Measurements from ENCODE around the gene PTDSS2.
A peak's percentile ranks its signal among the peaks of the same experiment; 100 is the strongest.

The PTDSS2 gene

GRCh38 chr11:446891-447290, 3.2 kb upstream of the PTDSS2 start:
- no peaks in the 10 kb centered on the region for H3K27me3 ChIP-seq (ENCODE audit: control insufficient read depth, insufficient read depth, low read length)

GRCh38 chr11:447923-448731, 2.0 kb upstream of the PTDSS2 start:
- Histone ChIP-seq H3K4me3 (ENCODE audit: low read depth, low read length) (peak overlapping the region; percentile 87), H3K9me3 (ENCODE audit: control insufficient read depth, insufficient read depth, low read length) (no peaks in the 10 kb centered on the region), H3K4me1 (ENCODE audit: control insufficient read depth, insufficient read depth, low read length) (peaks cover 2% of the 10 kb centered on the region), H3K27me3 (ENCODE audit: control insufficient read depth, insufficient read depth, low read length) (no peaks in the 10 kb centered on the region), H3K9ac (ENCODE audit: low read depth, low read length) (peak overlapping the region; percentile 37), H3K36me3 (ENCODE audit: control insufficient read depth, insufficient read depth, low read length) (peaks cover 11% of the 10 kb centered on the region)

More at GRCh38 chr11:446891-447290, 3.2 kb upstream of the PTDSS2 start:
- H3K9ac ChIP-seq (ENCODE audit: low read depth, low read length) = no peak overlapping the region
- no peaks in the 10 kb centered on the region for H3K36me3 ChIP-seq (ENCODE audit: control insufficient read depth, insufficient read depth, low read length)
- H3K9me3 ChIP-seq (ENCODE audit: control insufficient read depth, insufficient read depth, low read length) = no peaks in the 10 kb centered on the region
- no peak overlapping the region for H3K4me3 ChIP-seq (ENCODE audit: low read depth, low read length)
- peaks cover 2% of the 10 kb centered on the region for H3K4me1 ChIP-seq (ENCODE audit: control insufficient read depth, insufficient read depth, low read length)

GRCh38 chr11:450809-451451, 851 bp downstream of the PTDSS2 start:
- Histone ChIP-seq H3K4me1 (ENCODE audit: control insufficient read depth, insufficient read depth, low read length) (peaks cover 9% of the 10 kb centered on the region), H3K27me3 (ENCODE audit: control insufficient read depth, insufficient read depth, low read length) (no peaks in the 10 kb centered on the region), H3K9me3 (ENCODE audit: control insufficient read depth, insufficient read depth, low read length) (no peaks in the 10 kb centered on the region), H3K4me3 (ENCODE audit: low read depth, low read length) (peak overlapping the region; percentile 72), H3K9ac (ENCODE audit: low read depth, low read length) (peak overlapping the region; percentile 37), H3K36me3 (ENCODE audit: control insufficient read depth, insufficient read depth, low read length) (peaks cover 23% of the 10 kb centered on the region)

GRCh38 chr11:451738-452137, 1.7 kb downstream of the PTDSS2 start:
- no peaks in the 10 kb centered on the region for H3K27me3 ChIP-seq (ENCODE audit: control insufficient read depth, insufficient read depth, low read length)
- no peaks in the 10 kb centered on the region for H3K9me3 ChIP-seq (ENCODE audit: control insufficient read depth, insufficient read depth, low read length)
- peak overlapping the region; percentile 72 for H3K4me3 ChIP-seq (ENCODE audit: low read depth, low read length)
- H3K9ac ChIP-seq (ENCODE audit: low read depth, low read length) = no peak overlapping the region
- peaks cover 9% of the 10 kb centered on the region for H3K4me1 ChIP-seq (ENCODE audit: control insufficient read depth, insufficient read depth, low read length)
- peaks cover 23% of the 10 kb centered on the region for H3K36me3 ChIP-seq (ENCODE audit: control insufficient read depth, insufficient read depth, low read length)

- no peak overlapping the region for H3K9ac ChIP-seq (ENCODE audit: low read depth, low read length)
- H3K4me3 ChIP-seq (ENCODE audit: low read depth, low read length) = no peak overlapping the region
- no peaks in the 10 kb centered on the region for H3K9me3 ChIP-seq (ENCODE audit: control insufficient read depth, insufficient read depth, low read length)
- peaks cover 9% of the 10 kb centered on the region for H3K4me1 ChIP-seq (ENCODE audit: control insufficient read depth, insufficient read depth, low read length)
- peaks cover 23% of the 10 kb centered on the region for H3K36me3 ChIP-seq (ENCODE audit: control insufficient read depth, insufficient read depth, low read length)
- no peaks in the 10 kb centered on the region for H3K27me3 ChIP-seq (ENCODE audit: control insufficient read depth, insufficient read depth, low read length)
Observed at GRCh38 chr11:452203-452744, 2.2 kb downstream of the PTDSS2 start.

- Histone ChIP-seq H3K27me3 (ENCODE audit: control insufficient read depth, insufficient read depth, low read length) (no peaks in the 10 kb centered on the region), H3K4me3 (ENCODE audit: low read depth, low read length) (no peak overlapping the region), H3K9ac (ENCODE audit: low read depth, low read length) (no peak overlapping the region), H3K4me1 (ENCODE audit: control insufficient read depth, insufficient read depth, low read length) (peaks cover 9% of the 10 kb centered on the region), H3K36me3 (ENCODE audit: control insufficient read depth, insufficient read depth, low read length) (peaks cover 23% of the 10 kb centered on the region), H3K9me3 (ENCODE audit: control insufficient read depth, insufficient read depth, low read length) (no peaks in the 10 kb centered on the region)
Observed at GRCh38 chr11:452916-453527, 2.9 kb downstream of the PTDSS2 start.

GRCh38 chr11:453564-453963, 3.5 kb downstream of the PTDSS2 start:
- Histone ChIP-seq H3K4me1 (ENCODE audit: control insufficient read depth, insufficient read depth, low read length) (peaks cover 9% of the 10 kb centered on the region), H3K4me3 (ENCODE audit: low read depth, low read length) (no peak overlapping the region), H3K9ac (ENCODE audit: low read depth, low read length) (no peak overlapping the region), H3K9me3 (ENCODE audit: control insufficient read depth, insufficient read depth, low read length) (no peaks in the 10 kb centered on the region), H3K27me3 (ENCODE audit: control insufficient read depth, insufficient read depth, low read length) (no peaks in the 10 kb centered on the region), H3K36me3 (ENCODE audit: control insufficient read depth, insufficient read depth, low read length) (peaks cover 23% of the 10 kb centered on the region)

GRCh38 chr11:454043-454442, 4.0 kb downstream of the PTDSS2 start:
- Histone ChIP-seq H3K9me3 (ENCODE audit: control insufficient read depth, insufficient read depth, low read length) (no peaks in the 10 kb centered on the region), H3K4me3 (ENCODE audit: low read depth, low read length) (no peak overlapping the region), H3K9ac (ENCODE audit: low read depth, low read length) (no peak overlapping the region), H3K36me3 (ENCODE audit: control insufficient read depth, insufficient read depth, low read length) (peaks cover 23% of the 10 kb centered on the region), H3K4me1 (ENCODE audit: control insufficient read depth, insufficient read depth, low read length) (peaks cover 9% of the 10 kb centered on the region), H3K27me3 (ENCODE audit: control insufficient read depth, insufficient read depth, low read length) (no peaks in the 10 kb centered on the region)

- peaks cover 9% of the 10 kb centered on the region for H3K4me1 ChIP-seq (ENCODE audit: control insufficient read depth, insufficient read depth, low read length)
- peaks cover 31% of the 10 kb centered on the region for H3K36me3 ChIP-seq (ENCODE audit: control insufficient read depth, insufficient read depth, low read length)
- H3K9me3 ChIP-seq (ENCODE audit: control insufficient read depth, insufficient read depth, low read length) = no peaks in the 10 kb centered on the region
- no peaks in the 10 kb centered on the region for H3K27me3 ChIP-seq (ENCODE audit: control insufficient read depth, insufficient read depth, low read length)
- H3K9ac ChIP-seq (ENCODE audit: low read depth, low read length) = no peak overlapping the region
- no peak overlapping the region for H3K4me3 ChIP-seq (ENCODE audit: low read depth, low read length)
Observed at GRCh38 chr11:454801-455565, 4.9 kb downstream of the PTDSS2 start.

- Histone ChIP-seq H3K4me3 (ENCODE audit: low read depth, low read length) (no peak overlapping the region), H3K27me3 (ENCODE audit: control insufficient read depth, insufficient read depth, low read length) (no peaks in the 10 kb centered on the region), H3K9me3 (ENCODE audit: control insufficient read depth, insufficient read depth, low read length) (no peaks in the 10 kb centered on the region), H3K9ac (ENCODE audit: low read depth, low read length) (no peak overlapping the region), H3K36me3 (ENCODE audit: control insufficient read depth, insufficient read depth, low read length) (peaks cover 37% of the 10 kb centered on the region), H3K4me1 (ENCODE audit: control insufficient read depth, insufficient read depth, low read length) (peaks cover 9% of the 10 kb centered on the region)
Observed at GRCh38 chr11:455566-456147, 5.6 kb downstream of the PTDSS2 start.

- no peak overlapping the region for H3K4me3 ChIP-seq (ENCODE audit: low read depth, low read length)
- peaks cover 41% of the 10 kb centered on the region for H3K36me3 ChIP-seq (ENCODE audit: control insufficient read depth, insufficient read depth, low read length)
- peaks cover 7% of the 10 kb centered on the region for H3K4me1 ChIP-seq (ENCODE audit: control insufficient read depth, insufficient read depth, low read length)
- no peak overlapping the region for H3K9ac ChIP-seq (ENCODE audit: low read depth, low read length)
- H3K9me3 ChIP-seq (ENCODE audit: control insufficient read depth, insufficient read depth, low read length) = no peaks in the 10 kb centered on the region
- H3K27me3 ChIP-seq (ENCODE audit: control insufficient read depth, insufficient read depth, low read length) = no peaks in the 10 kb centered on the region
Observed at GRCh38 chr11:456533-456932, 6.5 kb downstream of the PTDSS2 start.

Data from iPS-15b (cell line).